Mucosa of rectum (tissue), 2 donors: ENCODE data around the gene LIMS1.
"Not testable (repeated sequence)": the region's sequence is repeated elsewhere in the genome, so short reads cannot be mapped to it uniquely, and the experiment has no call there.

ENCODE experiments used
- H3K27ac ChIP-seq, 2 donors: one replicate each; pipeline ENCODE4 v1.7.0; 2013; ENCODE audit warnings: inconsistent platforms in 2 of 2, low read depth in 2 of 2, low read length in 2 of 2
- H3K27me3 ChIP-seq, 2 donors: one replicate each; pipeline ENCODE4 v1.7.0; 2013; ENCODE audit warnings: low read length in 2 of 2; ENCODE audit not compliant: control insufficient read depth in 2 of 2, insufficient read depth in 2 of 2
- H3K36me3 ChIP-seq, 2 donors: one replicate each; pipeline ENCODE4 v1.7.0; 2013; ENCODE audit warnings: low read length in 2 of 2; ENCODE audit not compliant: control insufficient read depth in 2 of 2, insufficient read depth in 2 of 2
- H3K4me1 ChIP-seq, 2 donors: one replicate each; pipeline ENCODE4 v1.7.0; 2013; ENCODE audit warnings: low read length in 2 of 2, mild to moderate bottlenecking in 1 of 2; ENCODE audit not compliant: control insufficient read depth in 2 of 2, insufficient read depth in 2 of 2
- H3K4me3 ChIP-seq, 2 donors: one replicate each; pipeline ENCODE4 v1.7.0; 2013; ENCODE audit warnings: low read length in 2 of 2
- H3K9ac ChIP-seq, 2 donors: one replicate each; pipeline ENCODE4 v1.7.0; 2013; ENCODE audit warnings: low read length in 2 of 2, low read depth in 1 of 2, mild to moderate bottlenecking in 1 of 2
- H3K9me3 ChIP-seq, 2 donors: one replicate each; pipeline ENCODE4 v1.7.0; 2013; ENCODE audit warnings: low read length in 2 of 2; ENCODE audit not compliant: control insufficient read depth in 2 of 2
- donor health status: healthy.
- donor health status: Normal muscosa, but diverticular disease.

Gene LIMS1

GRCh38 chr2:108594982-108595464 lies 60.8 kb downstream of the LIMS1 start:
- Histone ChIP-seq H3K4me1 (peaks cover 8 to 18% of the 10 kb centered on the region in 2 donors), H3K9ac (no peak overlapping the region), H3K27me3 (no peaks in the 10 kb centered on the region), H3K4me3 (no peak overlapping the region), H3K36me3 (no peaks in the 10 kb centered on the region), H3K9me3 (no peaks in the 10 kb centered on the region), H3K27ac (peak overlapping the region; percentile 48 to 63)

- not testable (repeated sequence) for H3K9me3 ChIP-seq, H3K27ac ChIP-seq, H3K27me3 ChIP-seq, H3K36me3 ChIP-seq, H3K9ac ChIP-seq, H3K4me3 ChIP-seq
- peaks cover 8 to 18% of the 10 kb centered on the region in 2 donors for H3K4me1 ChIP-seq
Measured at GRCh38 chr2:108595771-108596170, 61.5 kb downstream of the LIMS1 start.

GRCh38 chr2:108597105-108597744 lies 63.0 kb downstream of the LIMS1 start:
- not testable (repeated sequence) for H3K9me3 ChIP-seq, H3K4me3 ChIP-seq, H3K27ac ChIP-seq, H3K9ac ChIP-seq, H3K36me3 ChIP-seq, H3K27me3 ChIP-seq
- peaks cover 8 to 18% of the 10 kb centered on the region in 2 donors for H3K4me1 ChIP-seq

- H3K9me3 ChIP-seq, H3K36me3 ChIP-seq, H3K27ac ChIP-seq, H3K27me3 ChIP-seq, H3K9ac ChIP-seq, H3K4me3 ChIP-seq, H3K4me1 ChIP-seq: not testable (repeated sequence)
Measured at GRCh38 chr2:108601199-108601598, 66.9 kb downstream of the LIMS1 start.

- no peaks in the 10 kb centered on the region for H3K9me3 ChIP-seq
- no peaks in the 10 kb centered on the region for H3K27me3 ChIP-seq
- H3K36me3 ChIP-seq: no peaks in the 10 kb centered on the region
- no peak overlapping the region for H3K9ac ChIP-seq
- no peak overlapping the region for H3K27ac ChIP-seq
- H3K4me1 ChIP-seq: no peaks in the 10 kb centered on the region
- H3K4me3 ChIP-seq: no peak overlapping the region
Measured at GRCh38 chr2:108602422-108602821, 68.2 kb downstream of the LIMS1 start.

- H3K27me3 ChIP-seq: no peaks in the 10 kb centered on the region
- peaks cover 2 to 7% of the 10 kb centered on the region in 2 donors for H3K4me1 ChIP-seq
- H3K9me3 ChIP-seq: no peaks in the 10 kb centered on the region
- no peak overlapping the region for H3K9ac ChIP-seq
- H3K27ac ChIP-seq: no peak overlapping the region
- H3K4me3 ChIP-seq: no peak overlapping the region
- H3K36me3 ChIP-seq: no peaks in the 10 kb centered on the region
Measured at GRCh38 chr2:108604196-108604595, 69.9 kb downstream of the LIMS1 start.

- Histone ChIP-seq H3K4me3 (no peak overlapping the region), H3K4me1 (peaks cover 2 to 10% of the 10 kb centered on the region in 2 donors), H3K27me3 (no peaks in the 10 kb centered on the region), H3K9ac (no peak overlapping the region), H3K9me3 (no peaks in the 10 kb centered on the region), H3K36me3 (no peaks in the 10 kb centered on the region), H3K27ac (no peak overlapping the region)
Measured at GRCh38 chr2:108605947-108606346, 71.7 kb downstream of the LIMS1 start.

- H3K27ac ChIP-seq: no peak overlapping the region
- H3K27me3 ChIP-seq: no peaks in the 10 kb centered on the region
- no peaks in the 10 kb centered on the region for H3K9me3 ChIP-seq
- no peak overlapping the region for H3K4me3 ChIP-seq
- H3K9ac ChIP-seq: no peak overlapping the region
- no peaks in the 10 kb centered on the region for H3K36me3 ChIP-seq
- peaks cover 7 to 10% of the 10 kb centered on the region in 2 donors for H3K4me1 ChIP-seq
Measured at GRCh38 chr2:108607706-108608301, 73.5 kb downstream of the LIMS1 start.

- peaks cover 12 to 22% of the 10 kb centered on the region in 2 donors for H3K4me1 ChIP-seq
- no peaks in the 10 kb centered on the region for H3K36me3 ChIP-seq
- H3K9ac ChIP-seq: no peak overlapping the region
- H3K9me3 ChIP-seq: no peaks in the 10 kb centered on the region
- H3K27me3 ChIP-seq: no peaks in the 10 kb centered on the region
- no peak overlapping the region for H3K4me3 ChIP-seq
- no peak overlapping the region for H3K27ac ChIP-seq
Measured at GRCh38 chr2:108611021-108611420, 76.8 kb downstream of the LIMS1 start.

- H3K4me1 ChIP-seq: peaks cover 15 to 22% of the 10 kb centered on the region in 2 donors
- no peaks in the 10 kb centered on the region for H3K9me3 ChIP-seq
- no peak overlapping the region for H3K9ac ChIP-seq
- peak overlapping the region in 1 of 2 donors; percentile 43 for H3K4me3 ChIP-seq
- no peaks in the 10 kb centered on the region for H3K36me3 ChIP-seq
- no peaks in the 10 kb centered on the region for H3K27me3 ChIP-seq
- peak overlapping the region; percentile 17 to 67 for H3K27ac ChIP-seq
Measured at GRCh38 chr2:108612153-108612513, 77.9 kb downstream of the LIMS1 start.
